Liver (tissue), 10 donors: ENCODE measurements around the gene PCDH11X. TPM values are rescaled to one million over a fixed set of nuclear protein-coding genes. Genes with fewer than 3 reads are reported as not detected.
"Not testable (repeated sequence)": the region's sequence is repeated elsewhere in the genome, so short reads cannot be mapped to it uniquely, and the experiment has no call there.

ENCODE experiments used
- DNase-seq: peaks from one replicate; pipeline ENCODE4 v3.0.0-alpha.2; 2017; ENCODE audit warnings: low spot score
- H3K27ac ChIP-seq, 2 donors: one replicate each; pipeline ENCODE4 v1.7.0; 2013; ENCODE audit warnings: inconsistent platforms in 2 of 2, low read length in 2 of 2, control low read depth in 1 of 2, low read depth in 1 of 2, mild to moderate bottlenecking in 1 of 2
- H3K27me3 ChIP-seq, 4 donors: one replicate each; pipeline versions ENCODE4 v1.6.1 to v1.7.0; 2013; ENCODE audit warnings: low read length in 3 of 4, inconsistent platforms in 1 of 4, mild to moderate bottlenecking in 1 of 4, moderate library complexity in 1 of 4; ENCODE audit not compliant: control insufficient read depth in 4 of 4, insufficient read depth in 4 of 4
- H3K36me3 ChIP-seq, 4 donors: one replicate each; pipeline versions ENCODE4 v1.6.1 to v1.7.0; 2013; ENCODE audit warnings: low read length in 3 of 4, mild to moderate bottlenecking in 3 of 4, low read depth in 1 of 4, moderate library complexity in 1 of 4; ENCODE audit not compliant: control insufficient read depth in 4 of 4, insufficient read depth in 3 of 4
- H3K4me1 ChIP-seq, 4 donors: one replicate each; pipeline versions ENCODE4 v1.6.1 to v1.7.0; 2013; ENCODE audit warnings: low read length in 3 of 4, mild to moderate bottlenecking in 3 of 4, moderate library complexity in 1 of 4; ENCODE audit not compliant: control insufficient read depth in 4 of 4, insufficient read depth in 4 of 4
- H3K4me3 ChIP-seq, 3 donors: one replicate each; pipeline versions ENCODE4 v1.6.1 to v1.7.0; 2013; ENCODE audit warnings: low read length in 3 of 3, control low read depth in 1 of 3, low read depth in 1 of 3, mild to moderate bottlenecking in 1 of 3
- H3K9ac ChIP-seq, 2 donors: one replicate each; pipeline ENCODE4 v1.7.0; 2013; ENCODE audit warnings: low read length in 2 of 2, mild to moderate bottlenecking in 2 of 2, moderate library complexity in 2 of 2, control low read depth in 1 of 2, low read depth in 1 of 2
- H3K9me3 ChIP-seq, 4 donors: one replicate each; pipeline versions ENCODE4 v1.6.1 to v1.7.0; 2013; ENCODE audit warnings: low read length in 3 of 4; ENCODE audit not compliant: control insufficient read depth in 4 of 4
- WGBS: extraction: QIAGEN DNeasy Blood & Tissue Kit; methylation state at CpG from one replicate; pipeline ENCODE4 v1.1.7; 2013; 5-methylcytosine and 5-hydroxymethylcytosine counted together
- polyA plus RNA-seq, 2 donors: library from polyadenylated mRNA; stranded (reverse) in 1 of 2; unstranded in 1 of 2; fragments of 200-250 nt in 1 of 2; fragments of >200 nt in 1 of 2; fragmentation: Nextera tagmentation in 1 of 2; extraction: Ambion mirVana in 1 of 2; gene quantifications; one replicate each; pipeline versions ENCODE4 v1.2.1 to v1.2.3, GENCODE V29; 2013 to 2015
- small RNA-seq: library from RNA; depleted of rRNA; stranded (forward); fragments of <200 nt; gene quantifications from one replicate; pipeline ENCODE3, GENCODE V24; 2014
- total RNA-seq, 2 donors: library from RNA; depleted of rRNA; stranded (reverse); fragments of >200 nt; gene quantifications; one replicate each; pipeline ENCODE4 v1.2.3, GENCODE V29; 2014
- donor health status: healthy.
- donor health status: healthy.
- donor health status: healthy.
- donor health status: healthy.
- donor health status: healthy.

Gene PCDH11X
- total and polyA plus RNA-seq, 4 donors: 0.01 TPM; not detected in 3

DNA sequence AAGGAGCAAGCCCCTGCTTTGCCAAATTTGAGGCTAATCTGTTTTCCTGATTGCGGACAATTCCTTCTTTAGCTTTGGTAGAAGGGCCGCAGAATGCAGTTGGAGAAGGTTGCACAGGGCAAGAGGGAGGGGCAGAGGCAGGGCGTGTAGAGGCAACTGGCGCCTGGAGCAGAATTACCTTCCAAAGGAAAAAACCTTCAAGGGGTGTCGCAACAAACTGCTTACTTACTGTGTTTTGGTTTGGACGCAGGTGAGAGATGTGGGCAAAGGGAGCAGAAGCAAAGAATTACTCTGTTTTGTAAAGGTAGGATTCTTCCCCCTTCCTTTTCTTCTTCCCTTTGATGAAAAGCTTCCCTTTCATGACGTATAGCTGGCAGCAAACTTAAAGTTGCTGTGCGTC, 3.6 kb downstream of the PCDH11X start:
- 4% methylated on average over 6 of the region's 8 CpGs for WGBS
- H3K9me3 ChIP-seq, H3K4me3 ChIP-seq, H3K9ac ChIP-seq, H3K27me3 ChIP-seq, DNase-seq, H3K27ac ChIP-seq, H3K4me1 ChIP-seq, H3K36me3 ChIP-seq: not testable (repeated sequence)

DNA sequence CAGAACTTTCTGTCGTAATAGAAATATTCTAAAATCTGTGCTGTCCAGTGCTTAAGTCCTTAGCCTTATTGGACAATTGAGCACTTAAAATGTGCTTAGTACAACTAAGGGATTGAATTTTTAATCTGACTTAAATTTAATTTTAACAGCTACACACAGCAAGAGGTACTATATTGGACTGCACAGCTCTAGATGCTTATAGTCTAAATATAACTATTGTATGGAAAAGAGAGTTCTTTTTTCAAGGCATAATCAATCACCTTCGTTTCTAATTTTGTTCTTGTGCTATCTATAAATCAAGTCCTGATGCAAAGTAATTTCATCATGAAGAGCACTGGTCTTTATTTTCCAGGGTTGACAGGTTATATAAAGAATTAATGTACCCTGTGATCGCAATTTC, 38.4 kb downstream of the PCDH11X start:
- not testable (repeated sequence) for H3K9ac ChIP-seq, H3K27me3 ChIP-seq, H3K4me3 ChIP-seq, H3K36me3 ChIP-seq, H3K27ac ChIP-seq, H3K4me1 ChIP-seq, H3K9me3 ChIP-seq, DNase-seq
- 60% methylated on average over 3 of the region's 3 CpGs for WGBS

DNA sequence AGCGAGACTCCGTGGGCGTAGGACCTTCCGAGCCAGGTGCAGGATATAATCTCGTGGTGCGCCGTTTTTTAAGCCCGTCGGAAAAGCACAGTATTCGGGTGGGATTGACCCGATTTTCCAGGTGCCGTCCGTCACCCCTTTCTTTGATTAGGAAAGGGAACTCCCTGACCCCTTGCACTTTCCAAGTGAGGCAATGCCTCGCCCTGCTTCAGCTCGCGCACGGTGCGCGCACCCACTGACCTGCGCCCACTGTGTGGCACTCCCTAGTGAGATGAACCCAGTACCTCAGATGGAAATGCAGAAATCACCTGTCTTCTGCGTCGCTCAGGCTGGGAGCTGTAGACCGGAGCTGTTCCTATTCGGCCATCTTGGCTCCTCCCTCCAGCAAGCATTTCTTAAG, 46.1 kb downstream of the PCDH11X start:
- H3K4me3 ChIP-seq, DNase-seq, H3K27me3 ChIP-seq, H3K9ac ChIP-seq, H3K4me1 ChIP-seq, H3K27ac ChIP-seq, H3K9me3 ChIP-seq, H3K36me3 ChIP-seq: not testable (repeated sequence)
- WGBS: 87% methylated on average over 24 of the region's 24 CpGs

Small RNA genes lying within 50 kb of the gene (small RNA-seq; reads per million reads assigned to genes)
- 0.07 reads per million for gene RNU2-26P
